HG03039 (cell line): Measurements from ENCODE around the gene TBC1D22A.
"Not testable (repeated sequence)": the region's sequence is repeated elsewhere in the genome, so short reads cannot be mapped to it uniquely, and the experiment has no call there.

ENCODE experiments used
- ATAC-seq: cut with Tn5 transposase; IDR thresholded peaks from one replicate; pipeline ENCODE4 v1.9.1; 2021; ENCODE audit warnings: mild to moderate bottlenecking, moderate library complexity; ENCODE audit not compliant: unreplicated experiment

The TBC1D22A gene

GRCh38 chr22:46773076-46773475 lies 10.6 kb downstream of the TBC1D22A start:
- no peak for ATAC-seq

- ATAC-seq = peak; percentile 30
These were observed 12.0 kb downstream of the TBC1D22A start for GRCh38 chr22:46774253-46774979.

- no peak for ATAC-seq
These were observed 12.8 kb downstream of the TBC1D22A start for GRCh38 chr22:46774980-46775849.

DNA sequence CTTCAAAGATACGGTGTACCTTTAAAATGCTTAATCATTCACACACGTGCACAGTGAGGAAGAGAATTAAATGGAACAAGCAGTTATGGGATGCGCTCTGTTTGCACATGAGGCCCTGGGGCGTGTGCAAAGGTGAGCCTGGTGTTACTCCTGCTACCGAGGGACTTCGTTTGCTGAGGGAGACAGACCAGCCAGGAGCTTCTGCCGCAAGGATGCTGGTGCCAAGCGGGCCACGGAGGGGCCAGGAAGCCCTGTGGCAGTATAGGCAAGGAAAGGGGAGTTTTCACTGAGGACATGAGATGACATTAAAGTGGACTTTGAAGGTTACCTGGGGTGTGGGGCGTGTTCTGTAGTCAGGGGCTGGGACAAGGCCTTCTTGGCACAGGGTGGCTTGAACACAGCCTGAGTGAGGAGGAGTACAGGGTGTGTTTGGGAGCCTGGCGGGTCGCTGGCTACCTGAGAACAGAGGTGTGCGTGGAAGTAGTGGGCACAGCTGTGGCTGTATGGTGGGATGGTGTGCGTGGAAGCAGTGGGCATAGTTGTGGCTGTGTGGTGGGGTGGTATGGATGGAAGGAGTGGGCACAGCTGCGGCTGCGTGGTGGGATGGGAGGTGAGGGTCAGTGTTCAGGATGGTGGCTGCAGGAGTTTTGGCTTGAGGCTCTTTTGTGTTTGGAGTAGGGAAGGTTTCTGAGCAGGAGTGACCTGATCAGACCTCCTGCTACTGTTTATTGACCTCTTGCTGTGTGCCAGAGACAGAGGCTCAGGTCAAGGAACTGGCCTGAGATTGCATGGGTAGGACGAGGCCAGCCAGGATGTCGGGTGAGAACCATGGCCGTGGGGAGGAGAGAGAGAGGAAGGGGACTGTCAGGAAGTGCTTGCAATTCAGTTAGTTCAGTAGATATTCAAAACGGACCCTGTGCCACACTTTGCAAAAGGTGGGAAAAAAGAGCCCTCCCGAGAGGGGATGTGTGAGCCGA lies 13.7 kb downstream of the TBC1D22A start:
- ATAC-seq = no peak

GRCh38 chr22:46776876-46777608 lies 14.6 kb downstream of the TBC1D22A start:
- ATAC-seq = no peak

DNA sequence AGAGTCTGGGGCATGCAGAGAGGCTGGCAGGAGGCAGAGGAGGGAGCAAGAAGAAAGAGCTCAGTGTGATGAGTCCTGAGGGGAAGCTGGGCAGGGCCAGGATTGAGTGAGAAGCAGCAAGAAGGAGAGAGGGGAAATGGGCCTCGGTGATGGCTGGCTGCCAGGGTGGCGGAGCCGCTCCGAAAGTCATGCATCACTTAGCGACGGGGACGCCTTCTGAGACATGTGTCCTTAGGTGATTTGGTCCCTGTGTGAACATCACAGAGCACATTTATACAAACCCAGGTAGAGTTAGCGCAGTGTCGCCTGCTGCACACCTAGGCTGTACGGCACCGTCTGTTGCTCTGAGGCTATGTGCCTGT lies 15.1 kb downstream of the TBC1D22A start:
- ATAC-seq = no peak

DNA sequence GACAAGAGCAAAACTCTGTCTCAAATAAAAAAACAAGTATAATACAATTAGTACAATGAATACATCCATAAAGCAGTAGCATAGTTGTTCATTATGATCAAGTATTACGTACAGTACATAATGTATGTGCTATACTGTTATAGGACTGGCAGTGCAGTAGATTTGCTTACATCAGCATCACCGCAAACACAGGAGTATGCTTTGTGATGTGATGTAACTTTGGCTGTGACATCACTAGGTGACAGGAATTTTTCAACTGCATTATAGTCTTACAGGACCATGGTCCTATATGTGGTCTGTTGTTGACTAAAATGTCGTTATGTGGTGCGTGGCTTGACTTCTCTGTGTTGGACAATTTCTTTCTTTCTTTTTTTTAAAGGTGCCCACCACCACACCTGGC lies 16.6 kb downstream of the TBC1D22A start:
- no peak for ATAC-seq

GRCh38 chr22:46779651-46780050 lies 17.2 kb downstream of the TBC1D22A start:
- no peak for ATAC-seq

DNA sequence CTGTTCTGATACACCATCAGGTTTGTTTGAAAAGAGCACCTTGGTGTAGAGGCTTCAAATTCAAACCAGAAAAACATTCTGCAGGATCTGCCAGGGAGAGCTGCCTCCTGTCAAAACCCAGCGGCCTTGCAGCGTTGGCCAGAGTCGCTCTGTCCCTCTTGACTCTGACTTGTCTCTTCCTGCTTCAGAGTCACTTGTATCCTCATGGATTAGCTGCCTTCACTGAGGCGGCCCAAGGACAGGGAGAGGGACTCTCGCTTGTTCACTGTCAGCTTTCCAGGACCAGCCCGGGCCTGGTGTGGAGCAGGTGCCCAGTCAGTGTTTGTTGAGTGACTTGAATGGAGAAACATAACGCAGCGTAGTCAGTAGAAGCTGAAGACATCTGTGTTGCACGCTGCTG lies 18.0 kb downstream of the TBC1D22A start:
- ATAC-seq = no peak

DNA sequence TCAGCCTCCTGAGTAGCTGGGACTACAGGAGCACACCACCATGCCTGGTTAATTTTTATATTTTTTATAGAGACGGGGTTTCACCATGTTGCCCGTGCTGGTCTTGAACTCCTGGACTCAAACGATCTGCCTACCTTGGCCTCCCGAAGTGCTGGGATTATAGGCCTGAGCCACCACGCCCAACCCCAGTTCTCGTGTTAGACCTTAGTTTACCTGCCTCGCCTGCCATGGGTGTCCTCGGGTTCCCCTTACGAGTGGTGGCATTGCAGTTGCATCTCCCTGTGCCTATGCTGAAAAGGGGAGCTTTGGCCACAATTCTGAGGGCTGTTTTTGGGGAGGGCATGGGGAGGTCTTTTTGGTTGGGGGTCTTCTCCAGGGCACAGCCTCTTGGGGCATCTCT lies 18.8 kb downstream of the TBC1D22A start:
- no peak for ATAC-seq

DNA sequence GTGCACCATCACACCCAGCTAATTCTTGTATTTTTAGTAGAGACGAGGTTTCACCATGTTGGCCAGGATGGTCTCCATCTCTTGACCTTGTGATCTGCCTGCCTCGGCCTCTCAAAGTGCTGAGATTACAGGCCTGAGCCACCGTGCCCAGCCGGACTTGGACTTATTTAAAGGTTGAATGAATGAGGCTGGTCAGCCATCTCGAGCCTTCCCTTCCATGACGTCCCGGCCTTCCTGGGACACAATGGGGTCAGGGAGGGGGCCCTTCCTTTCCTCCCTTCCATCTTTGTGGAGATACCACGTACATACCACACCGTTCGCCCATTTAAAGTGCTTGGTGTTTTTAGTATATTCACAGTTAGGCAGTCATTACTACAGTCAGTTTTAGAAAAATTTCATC lies 19.8 kb downstream of the TBC1D22A start:
- ATAC-seq = not testable (repeated sequence)

DNA sequence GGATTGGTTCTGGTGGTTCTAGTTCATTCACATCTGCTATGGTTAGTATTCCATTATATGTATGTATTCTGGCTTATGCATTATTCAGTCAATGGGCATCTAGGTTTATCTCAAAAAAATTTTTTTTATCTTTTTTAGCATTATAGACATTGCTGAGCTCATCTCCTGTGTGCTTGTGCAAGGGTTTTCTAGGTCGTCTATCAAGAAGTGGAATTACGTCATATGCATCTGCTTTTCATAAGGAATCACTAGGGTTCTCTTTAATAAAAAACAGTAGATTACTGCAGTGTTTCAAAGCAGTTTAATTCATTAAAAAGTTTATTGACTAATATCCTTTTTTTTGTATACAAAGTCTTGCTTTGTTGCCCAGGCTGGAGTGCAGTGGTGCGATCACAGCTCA lies 21.3 kb downstream of the TBC1D22A start:
- ATAC-seq = no peak

DNA sequence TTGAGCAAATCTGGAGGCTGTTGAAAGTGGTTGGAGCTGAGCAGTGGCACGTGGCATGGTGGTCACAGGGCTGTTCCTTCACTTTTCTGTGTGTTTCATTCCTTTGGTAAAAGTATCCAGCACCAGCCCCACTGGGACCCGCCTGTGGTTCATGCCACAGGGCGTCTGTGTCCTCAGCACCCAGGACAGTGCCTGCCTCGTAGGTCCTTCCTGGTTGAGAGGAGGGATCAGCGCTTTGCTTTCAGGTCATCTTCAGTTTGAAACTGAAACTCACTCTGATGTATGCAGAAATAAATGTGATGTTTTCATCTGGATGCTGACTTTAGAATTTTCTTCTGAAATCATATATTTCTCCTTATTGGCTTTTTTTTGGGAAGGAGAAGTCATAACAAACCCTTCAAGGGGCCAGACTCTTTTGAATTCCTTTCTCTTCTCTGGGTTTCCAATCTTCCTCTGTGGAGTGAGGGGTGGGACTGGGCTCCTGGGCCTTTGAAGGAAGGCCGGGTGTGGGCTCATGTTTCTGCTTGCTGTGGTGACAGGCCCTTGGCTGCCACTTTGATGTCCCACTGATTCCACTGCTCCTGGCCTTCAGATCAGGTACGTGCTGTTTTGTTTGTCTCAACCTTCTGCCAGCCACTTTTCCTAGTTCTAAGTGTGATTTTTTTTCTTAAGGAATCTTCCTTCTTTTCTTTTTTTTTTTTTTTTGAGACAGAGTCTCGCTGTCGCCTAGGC lies 26.2 kb downstream of the TBC1D22A start:
- ATAC-seq = no peak

DNA sequence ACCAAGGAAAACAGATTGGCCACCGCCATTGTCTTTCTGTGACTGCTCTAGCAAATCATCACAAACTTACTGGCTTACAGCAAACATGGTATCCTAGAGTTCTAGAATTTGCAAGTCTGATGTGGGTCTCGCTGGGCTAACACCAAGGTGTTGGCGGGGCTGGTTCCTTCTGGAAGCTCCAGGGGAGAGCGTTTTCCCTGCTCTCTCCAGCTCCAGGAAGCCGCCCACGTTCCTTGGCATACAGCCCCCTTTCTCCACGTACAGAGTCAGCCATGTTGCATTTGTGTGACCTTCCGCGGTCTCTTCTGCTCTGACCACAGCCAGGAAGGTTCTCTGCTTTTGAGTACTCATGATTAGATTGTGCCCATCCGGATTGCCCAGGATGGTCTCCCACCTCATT lies 27.5 kb downstream of the TBC1D22A start:
- ATAC-seq = no peak

DNA sequence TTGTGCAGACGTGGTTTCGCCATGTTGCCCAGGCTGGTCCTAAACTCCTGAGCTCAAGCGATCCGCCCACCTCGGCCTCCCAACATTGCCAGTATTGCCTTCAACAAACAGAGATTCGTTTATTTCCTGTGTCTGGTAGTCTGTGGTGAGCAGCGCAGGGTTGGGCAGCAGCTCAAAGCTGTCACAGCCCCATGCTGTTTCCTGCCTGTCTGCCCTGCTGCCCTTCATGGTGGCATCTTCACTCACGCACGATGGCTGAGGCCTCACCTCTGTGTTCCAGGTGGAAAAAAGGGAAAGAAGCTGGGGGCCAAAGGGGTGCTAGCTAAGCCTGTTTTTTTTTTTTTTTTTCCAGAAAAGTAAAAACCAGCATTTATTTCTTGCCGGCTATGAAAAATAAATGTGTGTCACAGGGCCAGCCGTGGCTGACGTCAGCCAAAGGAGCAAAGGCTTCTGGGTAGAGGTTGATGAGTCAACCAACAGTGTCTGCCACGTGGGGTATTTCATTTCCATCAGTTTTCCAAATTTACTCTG lies 28.8 kb downstream of the TBC1D22A start:
- ATAC-seq = no peak

GRCh38 chr22:46792061-46792796 lies 29.8 kb downstream of the TBC1D22A start:
- ATAC-seq = no peak

DNA sequence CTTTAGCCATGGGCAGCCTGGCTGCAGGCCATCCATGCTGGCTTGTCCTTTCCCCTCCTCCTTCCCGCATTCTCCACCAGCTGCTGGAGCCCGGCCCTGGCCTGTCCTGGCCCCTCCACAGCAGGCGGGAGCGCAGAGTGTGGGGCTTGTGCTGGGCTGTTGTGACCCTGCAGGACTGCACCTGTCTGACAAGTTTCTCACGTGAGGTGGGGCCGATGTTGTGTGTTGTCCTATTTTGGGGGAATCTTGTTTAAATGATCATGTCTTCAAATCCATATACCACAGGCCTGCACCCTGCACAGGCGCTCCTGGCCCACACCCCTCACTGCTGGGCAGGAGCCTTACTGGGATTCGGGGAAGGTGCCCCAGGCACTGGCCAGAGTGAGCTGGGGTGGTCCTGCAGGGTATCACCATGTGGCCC lies 30.4 kb downstream of the TBC1D22A start:
- ATAC-seq = no peak

DNA sequence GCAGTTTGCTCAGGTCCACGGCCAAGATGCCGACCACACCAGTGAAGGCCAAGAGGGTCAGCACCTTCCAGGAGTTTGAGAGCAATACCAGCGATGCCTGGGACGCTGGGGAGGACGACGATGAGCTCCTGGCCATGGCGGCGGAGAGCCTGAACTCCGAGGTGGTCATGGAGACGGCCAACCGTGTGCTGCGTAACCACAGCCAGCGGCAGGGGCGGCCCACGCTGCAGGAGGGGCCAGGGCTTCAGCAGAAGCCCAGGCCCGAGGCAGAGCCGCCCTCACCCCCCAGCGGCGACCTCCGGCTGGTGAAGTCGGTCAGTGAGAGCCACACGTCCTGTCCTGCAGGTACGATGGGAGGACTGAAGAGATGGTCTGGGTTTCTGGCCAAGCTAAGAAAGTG lies 31.0 kb downstream of the TBC1D22A start:
- no peak for ATAC-seq

- no peak for ATAC-seq
These were observed 31.6 kb downstream of the TBC1D22A start for GRCh38 chr22:46794067-46794466.
